GM18511 (cell line): ENCODE measurements around the gene RNMT.
"Not testable (repeated sequence)": the region's sequence is repeated elsewhere in the genome, so short reads cannot be mapped to it uniquely, and the experiment has no call there.

Experiments used
- ATAC-seq: cut with Tn5 transposase; IDR thresholded peaks from one replicate; pipeline ENCODE4 v1.9.1; 2021; ENCODE audit warnings: mild to moderate bottlenecking, moderate library complexity; ENCODE audit not compliant: unreplicated experiment

Gene RNMT

GRCh38 chr18:13730481-13730880 is 4.0 kb downstream of the RNMT start:
- no peak for ATAC-seq

DNA sequence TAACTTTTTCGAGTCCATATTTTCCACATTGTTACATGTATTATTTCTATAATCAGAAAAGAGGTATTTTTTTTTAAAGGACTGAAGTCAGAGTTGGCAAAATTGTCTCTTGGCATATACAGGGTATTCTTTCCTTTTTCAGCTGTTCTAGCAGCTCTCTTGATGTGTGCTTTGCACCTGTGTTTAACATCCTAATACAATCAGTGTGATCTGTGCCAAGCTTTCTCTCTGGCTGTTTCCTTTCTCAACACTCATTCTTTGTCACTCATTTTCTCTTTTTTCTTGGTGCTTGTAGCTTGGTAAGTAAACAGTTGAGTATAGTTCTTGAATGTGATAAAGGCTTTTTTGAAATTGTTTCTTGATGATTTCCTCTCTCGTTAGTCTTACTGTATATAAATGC is 9.2 kb downstream of the RNMT start:
- ATAC-seq: no peak

DNA sequence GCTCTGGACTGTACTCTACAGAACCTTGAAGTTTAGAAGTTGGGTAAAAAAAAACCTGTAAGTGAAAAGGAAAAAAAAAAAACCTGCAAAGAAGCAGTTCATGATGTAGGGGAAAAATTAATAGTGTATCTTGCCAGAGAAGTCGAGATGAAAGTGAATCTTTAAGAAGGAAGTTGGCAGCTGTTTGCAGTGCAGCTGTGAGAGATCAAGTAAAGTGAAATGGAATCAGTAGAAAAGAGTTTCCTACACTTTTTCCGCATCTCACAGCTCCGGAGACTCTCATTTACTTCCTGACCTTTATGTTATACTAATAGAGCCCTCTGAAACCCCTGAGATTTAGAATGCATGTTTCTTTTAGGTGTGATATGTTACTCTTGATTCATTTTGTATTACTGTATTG is 19.2 kb downstream of the RNMT start:
- no peak for ATAC-seq

- ATAC-seq: no peak
Measured at GRCh38 chr18:13746633-13747032, 20.2 kb downstream of the RNMT start.

DNA sequence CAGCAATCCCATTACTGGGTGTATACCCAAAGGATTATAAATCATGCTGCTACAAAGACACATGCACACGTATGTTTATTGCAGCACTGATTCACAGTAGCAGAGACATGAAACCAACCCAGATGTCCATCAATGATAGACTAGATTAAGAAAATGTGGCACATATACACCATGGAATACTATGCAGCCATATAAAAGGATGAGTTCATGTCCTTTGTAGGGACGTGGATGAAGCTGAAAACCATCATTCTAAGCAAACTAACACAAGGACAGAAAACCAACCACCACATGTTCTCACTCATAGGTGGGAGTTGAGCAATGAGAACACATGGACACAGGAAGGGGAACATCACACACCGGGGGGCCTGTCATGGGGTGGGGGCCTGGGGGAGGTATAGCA is 25.1 kb downstream of the RNMT start:
- ATAC-seq: not testable (repeated sequence)

GRCh38 chr18:13756261-13756660 is 29.8 kb downstream of the RNMT start:
- ATAC-seq: no peak

DNA sequence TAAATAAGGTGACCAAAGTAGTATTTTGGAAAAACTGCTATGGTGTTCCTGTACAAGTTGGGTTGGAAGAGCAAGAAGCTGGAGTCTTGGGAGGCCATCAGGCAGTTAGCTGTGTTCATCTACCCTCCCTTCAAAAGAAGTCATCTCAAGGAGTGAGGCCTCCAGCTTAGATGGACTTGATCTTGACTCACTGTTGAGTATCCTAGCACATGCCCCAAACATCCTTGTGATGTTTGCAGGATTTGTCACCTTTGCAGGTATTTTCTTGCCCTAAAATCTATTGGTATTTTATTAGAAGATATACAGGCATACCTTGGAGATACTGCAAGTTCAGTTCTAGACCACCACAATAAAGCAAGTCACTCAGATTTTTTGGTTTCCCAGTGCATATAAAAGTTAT is 30.2 kb downstream of the RNMT start:
- ATAC-seq: no peak

GRCh38 chr18:13758622-13759021 is 32.1 kb downstream of the RNMT start:
- no peak for ATAC-seq

- no peak for ATAC-seq
Measured at GRCh38 chr18:13760047-13760446, 33.6 kb downstream of the RNMT start.

- no peak for ATAC-seq
Measured at GRCh38 chr18:13762690-13763439, 36.4 kb downstream of the RNMT start.

- no peak for ATAC-seq
Measured at GRCh38 chr18:13775058-13775457, 48.6 kb downstream of the RNMT start.

DNA sequence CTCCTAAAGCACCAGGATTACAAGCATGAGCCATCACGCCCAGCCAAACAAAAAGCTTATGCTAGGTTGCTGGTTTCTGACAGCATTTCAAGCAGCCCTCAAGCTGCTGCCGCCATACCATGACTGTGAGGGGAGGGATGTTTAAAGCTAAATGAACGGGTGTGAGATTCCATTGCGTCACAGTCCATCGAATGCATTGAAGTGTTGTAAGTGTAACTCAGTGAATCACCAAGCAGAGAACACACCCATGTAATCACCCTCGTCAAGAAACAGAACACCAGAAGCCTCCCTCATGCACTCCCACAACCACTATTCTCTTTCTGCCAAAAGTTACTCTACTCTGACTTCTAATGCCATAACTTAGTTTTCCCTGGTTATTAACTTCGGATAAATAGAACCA is 64.7 kb downstream of the RNMT start:
- no peak for ATAC-seq

GRCh38 chr18:13793819-13794218 is 67.3 kb downstream of the RNMT start:
- no peak for ATAC-seq

DNA sequence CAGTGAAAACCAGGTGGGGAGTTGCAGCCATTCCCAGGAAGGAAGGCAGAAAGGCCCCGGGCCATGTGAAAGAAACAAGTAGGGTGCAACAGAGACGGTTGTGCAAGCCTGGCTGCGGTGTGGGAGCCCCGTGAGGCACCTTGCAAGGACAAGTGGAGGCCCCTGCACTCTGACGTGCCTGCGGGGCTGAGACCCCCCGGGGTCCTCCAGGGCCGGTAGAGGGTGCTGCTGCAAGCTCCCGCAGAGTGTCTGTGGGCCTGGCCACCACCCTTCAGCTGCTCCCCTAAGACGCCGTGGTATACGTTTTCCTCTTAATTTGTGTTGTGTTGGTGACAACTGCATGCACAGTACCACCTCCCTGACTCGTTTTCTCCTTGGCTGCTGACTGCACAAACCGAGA is 70.0 kb downstream of the RNMT start:
- no peak for ATAC-seq

GRCh38 chr18:13797157-13797611 is 70.7 kb downstream of the RNMT start:
- ATAC-seq: no peak

DNA sequence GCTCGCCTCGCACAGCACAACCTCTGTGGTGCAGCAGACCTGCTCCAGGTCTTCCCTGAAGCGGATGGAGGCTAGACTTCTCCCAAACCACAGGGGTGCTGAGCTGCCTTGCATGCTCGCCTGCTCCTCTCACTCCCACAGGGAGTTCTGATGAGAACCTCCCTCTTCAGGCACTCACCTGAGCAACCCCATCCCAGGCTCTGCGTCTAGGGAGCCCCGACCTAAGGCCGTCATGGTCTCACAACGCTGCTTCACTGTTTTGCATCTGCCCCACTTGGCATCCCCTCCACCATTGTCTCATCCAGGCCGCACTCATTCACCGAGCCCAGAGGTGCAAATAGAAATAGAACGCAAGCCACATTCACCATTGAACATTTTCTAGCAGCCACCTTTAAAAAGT is 72.9 kb downstream of the RNMT start:
- ATAC-seq: no peak

- ATAC-seq: peak; percentile 59
Measured at GRCh38 chr18:13800505-13801259, 74.2 kb downstream of the RNMT start.

- ATAC-seq: no peak
Measured at GRCh38 chr18:13801260-13801601, 74.8 kb downstream of the RNMT start.

GRCh38 chr18:13804305-13804704 is 77.8 kb downstream of the RNMT start:
- ATAC-seq: no peak

GRCh38 chr18:13808294-13809042 is 82.0 kb downstream of the RNMT start:
- ATAC-seq: no peak

DNA sequence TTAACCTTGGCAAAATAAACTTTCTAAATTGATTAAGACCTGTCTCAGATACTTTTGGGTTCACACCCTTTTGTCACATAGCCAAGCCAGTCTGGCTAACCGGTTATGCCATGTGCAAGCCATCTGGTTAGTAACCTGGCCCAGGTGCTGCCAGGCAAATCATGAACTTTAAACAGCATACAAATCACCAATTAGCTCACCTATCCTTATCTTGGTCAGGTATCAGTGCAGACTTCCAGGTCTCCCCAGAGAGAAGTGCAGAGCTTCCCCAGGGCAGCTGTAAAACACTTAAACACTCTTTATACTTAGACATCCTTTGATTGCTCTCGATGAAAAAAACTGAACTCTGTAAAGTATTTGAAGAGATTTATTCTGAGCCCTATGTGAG is 82.6 kb downstream of the RNMT start:
- no peak for ATAC-seq
